Testis (tissue), 3 donors: Measurements from ENCODE around the gene TMEM178B. TPM values are rescaled to one million over a fixed set of nuclear protein-coding genes. Genes with fewer than 3 reads are reported as not detected.
A peak's percentile ranks its signal among the peaks of the same experiment; 100 is the strongest.

Experiments
- DNase-seq: peaks from one replicate; pipeline ENCODE4 v3.0.0-alpha.2; 2019
- H3K27ac ChIP-seq, 2 donors: fragments of 200-600 bp; sonication (generic); one replicate each; pipeline ENCODE4 v1.5.1; 2019
- H3K27me3 ChIP-seq: fragments of 200-600 bp; sonication (generic); one replicate; pipeline ENCODE4 v1.5.1; 2019
- H3K36me3 ChIP-seq: fragments of 200-600 bp; sonication (generic); one replicate; pipeline ENCODE4 v1.5.1; 2017; ENCODE audit warnings: low read depth; ENCODE audit errors: missing control alignments
- H3K4me1 ChIP-seq: fragments of 200-600 bp; sonication (generic); one replicate; pipeline ENCODE4 v1.5.1; 2019
- H3K4me3 ChIP-seq, 2 donors: fragments of 200-600 bp; sonication (generic); one replicate each; pipeline ENCODE4 v1.5.1; 2017 to 2019
- H3K9me3 ChIP-seq: fragments of 200-600 bp; sonication (generic); one replicate; pipeline ENCODE4 v1.5.1; 2017
- CTCF ChIP-seq, 3 experiments: fragments of 450-650 bp in 2 of 3; fragments of 200-600 bp in 1 of 3; sonication (generic) in 1 of 3; IDR thresholded peaks; one replicate each; pipeline ENCODE4 v1.5.1; 2016 to 2019; ENCODE audit warnings: antibody characterized with exemption in 3 of 3, mild to moderate bottlenecking in 2 of 3, moderate library complexity in 1 of 3
- POLR2A ChIP-seq: fragments of 450-650 bp; IDR thresholded peaks from one replicate; pipeline ENCODE4 v1.6.1; 2017; ENCODE audit warnings: antibody characterized with exemption, mild to moderate bottlenecking, moderate library complexity
- WGBS, 2 donors: methylation state at CpG; one replicate each; pipeline ENCODE4 v1.1.5; 2018; 5-methylcytosine and 5-hydroxymethylcytosine counted together
- intact Hi-C: fragments of 100-400 bp; cut with DNase I; formaldehyde crosslinking; loops from one replicate; pipeline ENCODE4 v1.15.1; 2023; ENCODE audit warnings: low total_unique reads
- polyA plus RNA-seq: library from polyadenylated mRNA; stranded (reverse); fragments of 350-450 nt; fragmentation: Illumina TruSeq; extraction: RNeasy Lipid Tissue Mini Kit (QIAGEN cat#74804); gene quantifications from one replicate; pipeline ENCODE4 v1.2.3, GENCODE V29; 2014; ENCODE audit warnings: low read depth, low replicate concordance; ENCODE audit not compliant: insufficient read depth
- total RNA-seq, 2 donors: library from RNA; depleted of rRNA; stranded (reverse); fragments of >200 nt; gene quantifications; one replicate each; pipeline ENCODE4 v1.2.3, GENCODE V29; 2016

The TMEM178B gene
- total and polyA plus RNA-seq, 3 donors from 2014 or later: 1.7 to 7.2 (median 2.0) TPM

GRCh38 chr7:141410353-141411000 is 336.6 kb downstream of the TMEM178B start:
- no peaks in the 10 kb centered on the region for H3K27me3 ChIP-seq
- no peaks in the 10 kb centered on the region for H3K36me3 ChIP-seq
- no peak overlapping the region for H3K4me3 ChIP-seq
- H3K27ac ChIP-seq: no peak overlapping the region
- H3K4me1 ChIP-seq: peaks cover 6% of the 10 kb centered on the region
- whole genome bisulfite sequencing, 2 donors: 81 to 83% methylated on average over 7 of the region's 7 CpGs
- DNase-seq: no peak
- no peaks in the 10 kb centered on the region for H3K9me3 ChIP-seq
- intact Hi-C loops: no loop called here
- no peak for TF ChIP-seq CTCF (IDR thresholded peaks at IDR 0.05)
- TF ChIP-seq POLR2A: no peak

- intact Hi-C loops: no loop called here
- H3K4me3 ChIP-seq: no peak overlapping the region
- H3K27ac ChIP-seq: no peak overlapping the region
- no peak for DNase-seq
- H3K4me1 ChIP-seq: peaks cover 6% of the 10 kb centered on the region
- TF ChIP-seq POLR2A: no peak
- no peak for TF ChIP-seq CTCF (IDR thresholded peaks at IDR 0.05)
- WGBS, 2 donors: 92 to 93% methylated on average over 4 of the region's 4 CpGs
- H3K27me3 ChIP-seq: no peaks in the 10 kb centered on the region
- H3K9me3 ChIP-seq: no peaks in the 10 kb centered on the region
- H3K36me3 ChIP-seq: no peaks in the 10 kb centered on the region
These were observed 337.3 kb downstream of the TMEM178B start for GRCh38 chr7:141411133-141411532.

GRCh38 chr7:141415999-141416398 is 342.1 kb downstream of the TMEM178B start:
- intact Hi-C loops: no loop called here
- H3K4me1 ChIP-seq: peaks cover 7% of the 10 kb centered on the region

GRCh38 chr7:141416650-141417270 is 342.9 kb downstream of the TMEM178B start:
- 49 to 56% methylated on average over 9 of the region's 9 CpGs for WGBS, 2 donors
- Histone ChIP-seq H3K27me3 (no peaks in the 10 kb centered on the region), H3K4me3 (no peak overlapping the region), H3K9me3 (no peaks in the 10 kb centered on the region), H3K27ac (peak overlapping the region in 1 of 2 donors; percentile 55), H3K36me3 (no peaks in the 10 kb centered on the region), H3K4me1 (peaks cover 7% of the 10 kb centered on the region)
- intact Hi-C loops: no loop called here
- no peak for TF ChIP-seq CTCF (IDR thresholded peaks at IDR 0.05)
- no peak for TF ChIP-seq POLR2A
- DNase-seq: no peak

More at GRCh38 chr7:141415999-141416398, 342.1 kb downstream of the TMEM178B start:
- Histone ChIP-seq H3K36me3 (no peaks in the 10 kb centered on the region), H3K9me3 (no peaks in the 10 kb centered on the region), H3K27ac (peak overlapping the region in 1 of 2 donors; percentile 55), H3K4me3 (no peak overlapping the region), H3K27me3 (no peaks in the 10 kb centered on the region)
- 37 to 61% methylated on average over 3 of the region's 3 CpGs for WGBS, 2 donors
- TF ChIP-seq POLR2A: no peak
- TF ChIP-seq CTCF (IDR thresholded peaks at IDR 0.05): no peak
- no peak for DNase-seq

GRCh38 chr7:141417506-141417905 is 343.6 kb downstream of the TMEM178B start:
- H3K9me3 ChIP-seq: no peaks in the 10 kb centered on the region
- no peak for TF ChIP-seq CTCF (IDR thresholded peaks at IDR 0.05)
- no peak for TF ChIP-seq POLR2A
- 87 to 96% methylated on average over 4 of the region's 4 CpGs for WGBS, 2 donors
- H3K4me1 ChIP-seq: peaks cover 7% of the 10 kb centered on the region
- H3K4me3 ChIP-seq: no peak overlapping the region
- DNase-seq: no peak
- no peaks in the 10 kb centered on the region for H3K36me3 ChIP-seq
- H3K27ac ChIP-seq: peak overlapping the region in 1 of 2 donors; percentile 8
- H3K27me3 ChIP-seq: no peaks in the 10 kb centered on the region
- intact Hi-C loops: no loop called here
